ENCODE results near the gene TEX36.
"Not testable (repeated sequence)": the region's sequence is repeated elsewhere in the genome, so short reads cannot be mapped to it uniquely, and the experiment has no call there.

TEX36 gene

DNA sequence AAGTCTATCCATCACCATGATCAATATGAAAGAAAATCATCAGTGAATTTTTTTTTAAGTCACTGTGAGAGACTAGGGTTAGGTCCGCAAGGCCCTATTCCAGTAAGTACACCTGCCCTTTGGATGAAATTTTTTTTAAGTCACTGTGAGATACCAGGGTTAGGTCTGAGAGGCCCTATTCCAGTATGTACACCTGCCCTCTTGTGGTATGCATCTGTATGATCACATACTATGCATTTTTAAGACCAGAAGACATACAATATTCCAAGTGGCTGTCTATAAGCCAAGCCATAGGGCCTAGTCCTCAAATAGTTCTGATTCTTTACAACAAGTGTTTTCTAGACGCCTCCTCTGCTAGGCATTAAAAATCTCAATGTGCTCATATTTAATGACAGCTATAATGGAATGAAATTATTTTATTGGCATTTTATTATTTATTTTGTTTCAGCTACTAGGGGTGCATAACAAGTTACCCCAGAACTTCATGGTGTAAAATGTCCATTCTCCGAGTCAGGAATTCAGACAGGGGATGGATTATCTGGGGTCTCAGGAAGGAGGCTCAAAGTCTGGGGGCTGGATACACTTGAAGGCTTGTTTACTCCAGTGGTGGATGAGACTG lies 53.1 kb downstream of the TEX36 start:
- DNase-seq = peak in 1 of 14 donors; percentile 10

GRCh38 chr10:125628104-125629049 lies 54.6 kb downstream of the TEX36 start:
- DNase-seq = no peak

DNA sequence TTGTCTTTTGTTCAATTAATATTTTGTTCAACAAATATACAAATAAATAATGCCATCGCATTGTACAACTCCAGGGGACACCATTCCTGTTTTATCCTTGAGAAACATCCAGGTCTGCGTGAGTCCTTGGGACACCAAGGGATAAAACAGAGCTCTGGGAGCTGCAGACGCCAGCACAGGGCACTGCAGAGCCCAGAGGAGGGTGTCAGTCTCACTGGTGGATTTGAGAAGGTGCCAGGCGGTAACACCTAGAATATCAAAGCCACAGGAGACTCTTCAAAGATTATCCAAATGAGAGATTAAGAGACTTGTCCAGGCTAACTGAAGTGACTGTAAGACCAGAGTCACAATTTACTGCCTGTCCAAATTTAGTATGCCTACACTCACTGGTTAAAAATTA lies 55.3 kb downstream of the TEX36 start:
- no peak for DNase-seq

GRCh38 chr10:125626671-125627070 lies 56.3 kb downstream of the TEX36 start:
- no peak for DNase-seq

GRCh38 chr10:125625586-125625985 lies 57.4 kb downstream of the TEX36 start:
- DNase-seq = no peak

- no peak for DNase-seq
Measured at GRCh38 chr10:125624800-125625199, 58.2 kb downstream of the TEX36 start.

DNA sequence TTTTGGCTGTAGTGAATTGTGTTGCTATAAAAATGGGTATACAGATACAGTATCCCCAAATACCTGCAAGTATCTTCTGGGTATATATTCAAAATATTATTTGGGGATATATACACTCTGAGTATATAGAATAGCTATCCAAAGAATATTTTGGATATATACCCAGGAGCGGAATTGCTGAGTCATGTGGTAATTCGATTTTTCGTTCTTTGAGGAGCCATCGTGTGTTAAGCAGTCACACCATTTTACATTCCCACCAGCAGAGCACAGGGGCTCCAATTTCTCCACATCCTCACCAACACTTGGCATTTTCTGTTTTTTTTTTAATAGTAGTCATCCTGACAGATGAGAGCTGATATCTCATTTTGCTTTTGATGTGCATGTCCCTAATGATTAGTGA lies 61.9 kb downstream of the TEX36 start:
- DNase-seq = no peak

DNA sequence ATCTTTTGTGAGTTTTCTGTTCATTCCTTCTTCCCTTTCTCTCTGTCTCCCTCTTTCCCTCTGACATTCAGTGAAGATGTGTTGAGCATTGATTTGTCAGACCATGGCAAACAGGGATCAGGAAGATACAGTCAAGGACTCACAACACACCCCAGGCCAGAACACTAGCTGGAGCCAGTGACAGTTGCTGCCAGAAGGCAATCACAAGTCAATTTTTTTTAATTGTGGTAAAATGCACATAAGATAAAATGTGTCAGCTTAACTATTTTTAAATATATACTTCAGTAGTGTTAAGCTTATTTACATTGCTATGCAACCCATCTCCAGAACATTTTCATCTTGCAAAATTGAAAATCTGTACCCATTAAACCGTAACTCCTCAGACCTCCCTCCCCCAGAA lies 62.6 kb downstream of the TEX36 start:
- DNase-seq = no peak

GRCh38 chr10:125613062-125613461 lies 69.9 kb downstream of the TEX36 start:
- DNase-seq = not testable (repeated sequence)

- no peak for DNase-seq
Measured at GRCh38 chr10:125611756-125612155, 71.2 kb downstream of the TEX36 start.

DNA sequence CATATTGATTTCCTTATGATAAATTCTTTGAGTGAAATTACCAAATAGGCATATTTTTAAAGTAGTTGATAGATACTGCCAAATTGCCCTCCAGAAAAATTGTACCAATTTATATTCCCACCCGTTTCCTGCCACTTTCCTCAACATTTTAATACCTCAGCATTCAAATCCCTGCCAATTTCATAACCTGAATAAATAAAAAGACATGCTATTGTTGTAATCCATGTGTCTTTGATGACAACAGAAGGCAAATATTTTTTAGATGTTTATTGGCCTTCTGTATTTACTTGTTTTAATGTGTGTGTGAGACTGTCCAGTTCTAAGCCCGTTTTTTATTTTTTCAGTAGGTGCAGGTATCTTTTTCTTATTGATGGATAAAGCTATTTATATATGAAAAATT lies 71.7 kb downstream of the TEX36 start:
- no peak for DNase-seq

- DNase-seq = no peak
Measured at GRCh38 chr10:125609859-125610258, 73.1 kb downstream of the TEX36 start.

DNA sequence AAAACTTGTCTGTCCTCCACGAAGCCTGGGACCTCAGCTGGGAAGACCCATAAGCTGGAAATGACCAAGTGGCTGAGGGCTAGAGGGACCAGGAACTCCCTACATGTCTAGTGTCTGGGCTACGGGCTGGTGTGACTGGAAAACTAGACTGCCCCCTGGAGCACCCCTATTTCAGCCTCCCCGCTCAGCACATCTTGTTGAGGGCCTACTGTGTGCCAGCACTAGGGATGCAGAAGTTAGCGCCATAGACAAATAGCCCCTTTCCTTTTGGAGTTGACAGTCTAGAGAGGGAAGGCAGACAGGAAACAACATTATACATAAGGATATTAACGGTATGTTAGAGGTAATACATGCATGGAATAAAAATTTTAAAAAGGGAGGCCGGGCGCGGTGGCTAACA lies 74.5 kb downstream of the TEX36 start:
- DNase-seq = no peak

DNA sequence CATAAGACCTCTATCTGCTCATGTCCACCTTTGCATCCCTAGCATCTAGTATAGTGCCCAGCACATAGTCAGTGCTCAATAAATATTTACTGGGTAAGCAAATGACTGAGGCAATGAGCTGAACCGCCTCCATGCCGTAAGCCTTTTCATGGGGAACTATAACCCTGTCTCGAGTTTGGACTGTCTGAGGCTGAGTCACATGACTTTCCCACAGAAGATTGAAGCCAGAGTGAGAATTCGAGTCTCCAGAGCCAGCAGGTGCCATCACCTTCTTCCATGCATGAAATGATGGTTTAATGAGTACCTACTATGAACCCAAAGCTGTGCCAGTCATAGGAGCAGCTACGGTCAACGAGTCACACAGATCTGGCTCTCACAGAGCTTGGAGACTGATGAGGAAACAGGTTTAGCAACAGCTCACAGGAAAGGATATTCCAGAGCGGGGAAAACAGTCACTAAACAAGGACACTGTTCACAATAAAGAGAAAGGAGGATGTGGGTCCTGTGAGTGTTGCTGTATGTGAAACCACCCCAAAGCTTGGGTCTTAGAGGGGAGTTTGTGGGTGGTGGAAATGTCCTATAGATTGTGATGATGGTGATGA lies 75.2 kb downstream of the TEX36 start:
- DNase-seq = no peak

DNA sequence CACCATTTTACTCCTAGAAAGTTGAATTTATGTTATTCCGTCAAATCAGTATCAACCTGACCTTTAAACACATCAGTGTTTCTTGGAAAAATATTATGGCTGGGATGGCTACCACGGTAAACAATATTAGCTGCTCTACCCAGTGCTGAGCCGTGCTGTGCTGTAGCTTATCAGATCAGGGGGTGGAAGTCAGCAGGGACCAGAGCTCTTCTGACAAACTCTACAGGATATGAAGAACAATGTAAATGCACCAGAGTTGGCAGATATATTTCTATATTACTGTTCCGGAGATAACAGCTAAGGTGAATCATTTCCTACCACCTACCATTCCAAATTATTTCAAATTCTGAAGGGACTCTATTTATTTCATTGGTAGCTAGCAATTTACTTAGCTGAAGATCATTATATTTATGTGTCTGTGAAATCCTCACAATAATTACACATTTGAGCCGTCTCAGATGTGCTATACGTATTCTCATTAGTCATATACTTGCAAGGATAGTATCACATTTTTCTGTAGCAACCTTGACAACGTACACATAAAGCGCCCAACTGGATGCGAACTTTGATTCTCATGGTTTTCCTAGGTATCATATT lies 76.5 kb downstream of the TEX36 start:
- no peak for DNase-seq

Data from C1 segment of cervical spinal cord (tissue), 14 donors.